OCI-LY7 (cell line): ENCODE measurements around the gene ZNF561. TPM values are rescaled to one million over a fixed set of nuclear protein-coding genes. Genes with fewer than 3 reads are reported as not detected.
"Not testable (repeated sequence)": the region's sequence is repeated elsewhere in the genome, so short reads cannot be mapped to it uniquely, and the experiment has no call there.

Experiments
- BruUV-seq: library from RNA; stranded (reverse); fragments of 400-500 nt; replicated peaks from 2 replicates; lab custom pipeline; 2021; lab: Mats Ljungman, UMichigan
- CTCF ChIA-PET: fragments of 300-600 bp; sonication (Branson Sonifier 250); formaldehyde crosslinking; loops from one replicate; lab custom pipeline; 2022; ENCODE audit warnings: antibody characterized with exemption; ENCODE audit not compliant: unreplicated experiment; lab: Charles Lee
- POLR2A ChIA-PET: fragments of 300-600 bp; sonication (Branson Sonifier 250); formaldehyde crosslinking; loops from one replicate; lab custom pipeline; 2022; ENCODE audit warnings: antibody characterized with exemption; lab: Charles Lee
- DNase-seq: peaks from one replicate; pipeline ENCODE4 v3.0.0-alpha.2; 2015; ENCODE audit warnings: low spot score
- H2AFZ ChIP-seq: fragments of 200-600 bp; sonication (generic), shearing (Covaris generic); 2 replicates; pipeline ENCODE4 v1.6.1; 2014; ENCODE audit warnings: mild to moderate bottlenecking, antibody characterized with exemption, low read length, moderate library complexity
- H3K27ac ChIP-seq: fragments of 200-600 bp; sonication (generic); 2 replicates; pipeline ENCODE4 v1.5.1; 2014; ENCODE audit warnings: mixed run types, low read depth, mild to moderate bottlenecking, moderate library complexity, low read length, inconsistent platforms; ENCODE audit not compliant: poor library complexity, severe bottlenecking
- H3K36me3 ChIP-seq: fragments of 200-600 bp; sonication (generic); 2 replicates; pipeline ENCODE4 v1.6.1; 2014; ENCODE audit warnings: mild to moderate bottlenecking, antibody characterized with exemption, low read length, moderate library complexity, mixed read lengths; ENCODE audit not compliant: insufficient read depth
- H3K4me1 ChIP-seq: fragments of 200-600 bp; sonication (generic); 2 replicates; pipeline ENCODE4 v1.5.1; 2014; ENCODE audit warnings: mild to moderate bottlenecking, low read length; ENCODE audit not compliant: insufficient read depth, poor library complexity, severe bottlenecking
- H3K4me2 ChIP-seq: fragments of 200-600 bp; sonication (generic); 2 replicates; pipeline ENCODE4 v1.6.1; 2014; ENCODE audit warnings: mild to moderate bottlenecking, low read length
- H3K4me3 ChIP-seq: fragments of 200-600 bp; sonication (generic); 2 replicates; pipeline ENCODE4 v1.5.1; 2014; ENCODE audit warnings: mild to moderate bottlenecking, low read depth, low read length; ENCODE audit not compliant: poor library complexity, severe bottlenecking
- H3K79me2 ChIP-seq: fragments of 200-600 bp; sonication (generic); 2 replicates; pipeline ENCODE4 v1.6.1; 2016; ENCODE audit warnings: low read depth, mild to moderate bottlenecking, low read length, moderate library complexity, mixed read lengths; ENCODE audit not compliant: insufficient read depth
- H3K9me2 ChIP-seq: fragments of 200-600 bp; sonication (generic); 2 replicates; pipeline ENCODE4 v1.6.1; 2016; ENCODE audit warnings: mild to moderate bottlenecking, low read length, mixed read lengths; ENCODE audit not compliant: insufficient read depth
- H3K9me3 ChIP-seq: fragments of 200-600 bp; sonication (generic); 2 replicates; pipeline ENCODE4 v1.6.1; 2014; ENCODE audit warnings: mild to moderate bottlenecking, mixed run types, low read length, mixed read lengths
- H4K20me1 ChIP-seq: fragments of 200-600 bp; sonication (generic); 2 replicates; pipeline ENCODE4 v1.6.1; 2014; ENCODE audit warnings: mild to moderate bottlenecking, antibody characterized with exemption, low read length, moderate library complexity, mixed read lengths; ENCODE audit not compliant: insufficient read depth
- EZH2phosphoT487 ChIP-seq: fragments of 200-600 bp; sonication (generic); IDR thresholded peaks from 2 replicates; pipeline ENCODE4 v1.6.1; 2018; ENCODE audit warnings: low read depth, borderline replicate concordance, mild to moderate bottlenecking, mixed run types, antibody characterized with exemption, low read length, moderate library complexity, mixed read lengths
- intact Hi-C: fragments of 100-400 bp; cut with micrococcal nuclease; formaldehyde crosslinking; loops from one replicate; pipeline ENCODE4 v1.10.0; 2022; ENCODE audit not compliant: unreplicated experiment
- total RNA-seq, 2 experiments: library from RNA; depleted of rRNA in 1 of 2; stranded (reverse); fragments of >200 nt in 1 of 2; shearing (Covaris generic) in 1 of 2; gene quantifications; 2 replicates each; pipeline ENCODE4 v1.2.3, GENCODE V29; 2014 to 2022
- TF ChIP-seq, protein P1 (sequence below): fragments of 200-600 bp; sonication (generic); conservative IDR thresholded peaks from 2 replicates; pipeline ENCODE4 v1.5.1; 2014; ENCODE audit warnings: mild to moderate bottlenecking, antibody characterized with exemption, low read length, moderate library complexity, mixed read lengths

Gene ZNF561
- total RNA-seq, 2 experiments from 2014 or later, result 17.3 to 22.2 TPM

DNA sequence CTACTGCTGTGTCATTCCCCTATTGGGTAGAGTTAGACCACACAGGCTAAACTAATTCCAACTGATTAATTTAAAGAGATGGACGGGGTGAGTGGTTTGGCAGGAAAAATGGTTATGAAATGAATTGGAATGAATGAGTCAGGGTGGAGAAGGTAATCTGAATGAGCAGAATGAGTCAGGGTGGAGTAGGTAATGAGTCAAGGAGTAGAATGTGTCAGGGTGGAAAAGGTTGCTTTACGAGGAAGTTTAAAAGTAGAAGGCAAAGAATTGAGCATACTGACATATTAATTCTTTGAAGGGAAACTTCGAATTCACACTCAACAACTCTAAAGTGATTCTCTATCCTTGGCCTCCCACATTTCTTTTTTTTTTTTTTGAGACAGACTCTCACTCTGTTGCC, 24.0 kb downstream of the ZNF561 start:
- Histone ChIP-seq H3K9me2 (no peaks in the 10 kb centered on the region), H3K4me2 (no peak overlapping the region), H3K27ac (no peak overlapping the region), H3K9me3 (0 out of 2 replicates have a peak, but pooled peaks cover 10% of the 10 kb centered on the region), H3K36me3 (no peaks in the 10 kb centered on the region), H3K4me1 (no peaks in the 10 kb centered on the region), H3K4me3 (no peak overlapping the region), H2AFZ (no peak overlapping the region), H4K20me1 (no peaks in the 10 kb centered on the region), H3K79me2 (no peaks in the 10 kb centered on the region)
- intact Hi-C loops, result no loop called here
- ChIA-PET POLR2A (no interaction called here), CTCF (no interaction called here)
- no peak for DNase-seq
- no peak for TF ChIP-seq EZH2phosphoT487
- TF ChIP-seq, protein P1, sequence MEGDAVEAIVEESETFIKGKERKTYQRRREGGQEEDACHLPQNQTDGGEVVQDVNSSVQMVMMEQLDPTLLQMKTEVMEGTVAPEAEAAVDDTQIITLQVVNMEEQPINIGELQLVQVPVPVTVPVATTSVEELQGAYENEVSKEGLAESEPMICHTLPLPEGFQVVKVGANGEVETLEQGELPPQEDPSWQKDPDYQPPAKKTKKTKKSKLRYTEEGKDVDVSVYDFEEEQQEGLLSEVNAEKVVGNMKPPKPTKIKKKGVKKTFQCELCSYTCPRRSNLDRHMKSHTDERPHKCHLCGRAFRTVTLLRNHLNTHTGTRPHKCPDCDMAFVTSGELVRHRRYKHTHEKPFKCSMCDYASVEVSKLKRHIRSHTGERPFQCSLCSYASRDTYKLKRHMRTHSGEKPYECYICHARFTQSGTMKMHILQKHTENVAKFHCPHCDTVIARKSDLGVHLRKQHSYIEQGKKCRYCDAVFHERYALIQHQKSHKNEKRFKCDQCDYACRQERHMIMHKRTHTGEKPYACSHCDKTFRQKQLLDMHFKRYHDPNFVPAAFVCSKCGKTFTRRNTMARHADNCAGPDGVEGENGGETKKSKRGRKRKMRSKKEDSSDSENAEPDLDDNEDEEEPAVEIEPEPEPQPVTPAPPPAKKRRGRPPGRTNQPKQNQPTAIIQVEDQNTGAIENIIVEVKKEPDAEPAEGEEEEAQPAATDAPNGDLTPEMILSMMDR, result no peak
- no TSS peak for BruUV-seq

DNA sequence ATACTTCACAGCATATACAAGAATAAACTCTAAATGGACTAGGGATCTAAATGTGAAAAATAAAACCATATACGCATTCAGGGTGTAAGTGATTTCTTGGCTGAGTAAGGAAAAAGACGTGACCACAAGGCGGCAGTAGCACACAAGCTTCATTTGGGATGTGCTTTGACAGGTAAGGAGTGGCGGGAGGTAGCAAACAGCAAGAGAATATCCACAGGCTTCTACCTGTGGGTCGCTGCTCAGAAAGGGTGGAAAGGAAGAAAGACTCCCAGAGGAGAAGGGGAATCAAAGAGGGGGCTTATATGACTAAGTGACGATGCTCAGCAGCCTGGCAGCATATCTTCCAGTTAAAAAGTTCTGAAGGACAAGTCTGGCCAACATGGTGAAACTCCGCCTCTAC, 34.3 kb downstream of the ZNF561 start:
- POLR2A ChIA-PET, result interaction anchor here (0.6 kb wide), 2 partner anchors 209 to 335 kb away, joined by 4 read pairs; no protein-coding TSS in a partner anchor
- H3K4me3 ChIP-seq, result no peak overlapping the region
- peak; percentile 78 for DNase-seq
- H3K79me2 ChIP-seq, result peaks cover 26% of the 10 kb centered on the region
- intact Hi-C loops, result loop anchor here (1.0 to 5.0 kb wide), 3 partner anchors 204 to 274 kb away; no protein-coding TSS in a partner anchor
- H4K20me1 ChIP-seq, result no peaks in the 10 kb centered on the region
- TF ChIP-seq, protein P1, result peak; percentile 87
- TF ChIP-seq EZH2phosphoT487, result no peak
- CTCF ChIA-PET, result interaction anchor here (0.5 to 0.8 kb wide), 2 partner anchors 35 to 1533 kb away, joined by 3 to 5 read pairs; no protein-coding TSS in a partner anchor
- no peak overlapping the region for H3K4me2 ChIP-seq
- peaks cover 10% of the 10 kb centered on the region for H3K36me3 ChIP-seq
- H3K27ac ChIP-seq, result no peak overlapping the region
- no TSS peak for BruUV-seq
- no peak overlapping the region; the same call in 1 of the 2 replicates for H2AFZ ChIP-seq
- no peaks in the 10 kb centered on the region for H3K9me2 ChIP-seq
- peaks cover 2% of the 10 kb centered on the region; the same call in 1 of the 2 replicates for H3K9me3 ChIP-seq
- H3K4me1 ChIP-seq, result peaks cover 18% of the 10 kb centered on the region

DNA sequence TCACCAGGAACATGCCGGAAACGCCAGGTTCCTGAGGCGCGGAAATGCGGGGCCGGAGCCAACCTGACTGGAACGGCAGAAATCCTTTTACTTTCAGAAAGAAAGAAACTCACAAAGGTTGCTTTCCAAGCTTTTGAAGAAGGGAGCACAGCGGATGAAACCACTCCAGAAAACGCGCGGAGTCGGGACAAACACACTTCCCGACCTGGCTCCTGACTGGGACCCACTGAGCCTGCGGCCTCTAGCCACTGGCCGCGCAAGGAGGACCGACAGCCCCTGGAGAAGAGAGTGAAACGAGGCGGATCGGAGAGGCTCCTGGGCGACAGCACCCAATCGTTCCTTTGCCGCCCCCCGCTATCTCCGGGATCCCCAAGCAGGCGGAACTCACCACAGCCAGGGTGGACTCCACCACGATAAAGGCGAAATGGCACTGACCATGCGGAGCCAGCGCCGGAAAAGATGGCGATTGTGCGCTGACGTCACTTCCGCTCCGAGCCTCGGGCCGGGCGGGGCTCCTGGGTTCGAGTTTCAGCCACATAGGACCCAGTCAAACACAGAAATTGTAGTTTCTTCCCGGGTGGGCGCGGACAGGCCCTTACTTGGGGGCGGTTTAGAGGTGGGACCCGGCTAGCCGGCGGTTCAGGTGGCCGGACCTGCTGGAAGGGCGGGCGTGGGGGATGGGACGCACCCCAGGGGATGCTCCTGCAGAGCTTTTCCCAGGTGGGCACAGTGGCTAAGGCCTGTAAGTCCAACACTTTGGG, 36.8 kb downstream of the ZNF561 start, which contains the start of gene ZNF121:
Gene ZNF121, minus strand, starts transcription at position 432 of the 761 bp plus-strand sequence. CDS start 16,407 bp downstream, outside the sequence.
- Histone ChIP-seq H2AFZ (peak within 1 kb of the TSS; percentile 93), H3K27ac (peak within 1 kb of the TSS; percentile 74), H3K79me2 (peaks cover 51% of the 10 kb centered on the region), H3K4me3 (peak within 1 kb of the TSS; percentile 100), H3K4me2 (peak within 1 kb of the TSS; percentile 82), H3K4me1 (peaks cover 18% of the 10 kb centered on the region), H4K20me1 (no peaks in the 10 kb centered on the region), H3K36me3 (peaks cover 35% of the 10 kb centered on the region), H3K9me3 (peaks cover 28% of the 10 kb centered on the region), H3K9me2 (no peaks in the 10 kb centered on the region)
- BruUV-seq, result TSS peak; percentile 89
- DNase-seq, result peak; percentile 90
- intact Hi-C loops, result loop anchor here (2.0 to 5.0 kb wide), 2 partner anchors 38 to 201 kb away; partner anchors contain the start of gene ZNF561
- TF ChIP-seq, protein P1, result no peak
- TF ChIP-seq EZH2phosphoT487, result no peak
- CTCF ChIA-PET, result no interaction called here
- POLR2A ChIA-PET, result interaction anchor here (0.7 to 0.9 kb wide), 3 partner anchors 42 to 444 kb away, joined by 3 to 5 read pairs (median 4); no protein-coding TSS in a partner anchor

DNA sequence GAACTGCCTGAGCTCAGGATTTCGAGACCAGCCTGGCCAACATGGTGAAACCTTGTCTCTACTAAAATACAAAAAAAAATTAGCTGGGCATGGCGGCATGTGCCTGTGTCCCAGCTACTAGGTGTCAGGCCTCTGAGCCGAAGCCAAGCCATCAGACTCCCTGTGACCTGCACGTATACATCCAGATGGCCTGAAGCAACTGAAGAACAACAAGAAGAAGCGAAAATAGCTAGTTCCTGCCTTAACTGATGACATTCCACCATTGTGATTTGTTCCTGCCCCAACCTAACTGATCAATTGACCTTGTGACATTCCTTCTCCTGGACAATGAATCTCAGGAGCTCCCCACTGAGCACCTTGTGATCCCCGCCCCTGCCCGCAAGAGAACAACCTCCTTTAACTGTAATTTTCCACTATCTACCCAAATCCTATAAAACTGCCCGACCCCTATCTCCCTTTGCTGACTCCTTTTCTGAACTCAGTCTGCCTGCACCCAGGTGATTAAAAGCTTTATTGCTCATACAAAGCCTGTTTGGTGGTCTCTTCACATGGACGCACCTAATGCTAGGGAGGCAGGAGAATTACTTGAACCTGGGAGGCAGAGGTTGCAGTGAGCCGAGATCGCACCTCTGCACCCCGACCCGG, 38.8 kb downstream of the ZNF561 start:
- intact Hi-C loops, result loop anchor here (5.0 kb wide), 1 partner anchor 40 kb away; the partner anchor contains the start of gene ZNF561

More for the DNA sequence above, 38.8 kb downstream of the ZNF561 start:
- Histone ChIP-seq H3K4me2 (peak overlapping the region; percentile 82), H3K4me3 (peak overlapping the region; percentile 100), H3K36me3 (peaks cover 55% of the 10 kb centered on the region), H3K4me1 (peaks cover 18% of the 10 kb centered on the region), H3K79me2 (peaks cover 71% of the 10 kb centered on the region), H3K9me3 (peaks cover 45% of the 10 kb centered on the region)
- DNase-seq, H3K9me2 ChIP-seq, BruUV-seq, H2AFZ ChIP-seq, CTCF ChIA-PET, H4K20me1 ChIP-seq, H3K27ac ChIP-seq: not testable (repeated sequence)
- POLR2A ChIA-PET, result interaction anchor here (0.7 kb wide), 3 partner anchors 224 to 466 kb away, joined by 3 to 7 read pairs (median 3); no protein-coding TSS in a partner anchor
